Muscle layer of colon (tissue), 2 donors: Measurements from ENCODE around the gene MED6.

Experiments
- H3K27ac ChIP-seq: one replicate; pipeline ENCODE4 v1.7.0; 2013; ENCODE audit warnings: low read depth, mild to moderate bottlenecking, low read length, moderate library complexity
- H3K27me3 ChIP-seq, 2 donors: one replicate each; pipeline ENCODE4 v1.7.0; 2013; ENCODE audit warnings: low read length in 2 of 2, mild to moderate bottlenecking in 2 of 2; ENCODE audit not compliant: insufficient read depth in 2 of 2, control insufficient read depth in 1 of 2
- H3K36me3 ChIP-seq: one replicate; pipeline ENCODE4 v1.7.0; 2013; ENCODE audit warnings: mild to moderate bottlenecking, low read length; ENCODE audit not compliant: insufficient read depth
- H3K4me1 ChIP-seq: one replicate; pipeline ENCODE4 v1.7.0; 2013; ENCODE audit warnings: mild to moderate bottlenecking, low read length; ENCODE audit not compliant: insufficient read depth
- H3K4me3 ChIP-seq, 2 donors: one replicate each; pipeline ENCODE4 v1.7.0; 2013; ENCODE audit warnings: low read length in 2 of 2, low read depth in 1 of 2, mild to moderate bottlenecking in 1 of 2, moderate library complexity in 1 of 2
- H3K9ac ChIP-seq: one replicate; pipeline ENCODE4 v1.7.0; 2013; ENCODE audit warnings: low read length
- H3K9me3 ChIP-seq: one replicate; pipeline ENCODE4 v1.7.0; 2013; ENCODE audit warnings: mild to moderate bottlenecking, low read length
- donor health status: abdominal sarcoma.
- donor health status: Adenocarcinoma of cecum.

Gene MED6

GRCh38 chr14:70635971-70636595 lies 35.6 kb upstream of the MED6 start:
- H3K27me3 ChIP-seq, result peaks cover 3 to 8% of the 10 kb centered on the region in 2 donors
- no peaks in the 10 kb centered on the region for H3K36me3 ChIP-seq
- no peaks in the 10 kb centered on the region for H3K9me3 ChIP-seq
- H3K4me1 ChIP-seq, result no peaks in the 10 kb centered on the region
- no peak overlapping the region for H3K9ac ChIP-seq
- H3K27ac ChIP-seq, result no peak overlapping the region
- H3K4me3 ChIP-seq, result no peak overlapping the region

DNA sequence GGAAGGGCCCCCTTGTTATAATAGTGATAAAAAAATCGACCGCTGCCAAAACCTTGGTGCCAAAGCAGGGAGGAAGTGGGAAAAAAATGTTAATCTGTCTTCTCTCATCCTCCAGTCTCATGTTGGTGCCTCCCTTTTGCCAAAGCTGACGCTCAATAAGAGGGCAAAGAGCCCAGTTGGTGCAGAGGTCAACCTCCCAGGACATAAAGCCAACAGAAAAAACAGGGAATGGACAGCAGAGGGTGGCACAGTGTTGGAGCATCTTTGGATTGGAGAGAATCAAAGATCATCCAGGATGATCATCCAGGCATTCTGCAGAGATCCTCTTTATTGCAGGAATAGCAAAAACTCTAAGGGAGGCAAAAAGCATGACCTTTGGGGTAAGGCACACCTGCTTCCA lies 31.5 kb upstream of the MED6 start:
- H3K27me3 ChIP-seq, result no peaks in the 10 kb centered on the region
- H3K9me3 ChIP-seq, result no peaks in the 10 kb centered on the region
- no peaks in the 10 kb centered on the region for H3K4me1 ChIP-seq
- no peak overlapping the region for H3K27ac ChIP-seq
- no peak overlapping the region for H3K4me3 ChIP-seq
- no peak overlapping the region for H3K9ac ChIP-seq
- no peaks in the 10 kb centered on the region for H3K36me3 ChIP-seq

DNA sequence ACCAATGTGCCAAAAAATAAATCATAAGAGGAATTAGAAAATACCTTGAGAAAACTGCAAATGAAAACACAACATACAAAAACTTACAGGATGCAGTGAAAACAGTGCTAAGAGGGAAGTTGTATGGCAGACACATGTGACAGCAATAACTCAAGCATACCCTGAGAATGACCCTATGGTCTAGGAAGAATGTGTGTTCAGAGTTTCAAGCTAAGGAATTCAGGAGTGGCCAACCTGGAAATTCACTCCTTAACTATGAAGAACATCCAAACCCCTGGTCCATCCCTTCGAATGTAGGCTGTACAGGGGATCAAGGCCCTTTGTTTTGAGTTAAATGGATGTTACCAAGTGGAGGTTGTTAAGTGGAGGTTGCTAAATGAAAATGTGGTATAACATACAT lies 24.5 kb upstream of the MED6 start:
- Histone ChIP-seq H3K9me3 (no peaks in the 10 kb centered on the region), H3K4me3 (no peak overlapping the region), H3K27ac (no peak overlapping the region), H3K27me3 (no peaks in the 10 kb centered on the region), H3K36me3 (no peaks in the 10 kb centered on the region), H3K4me1 (no peaks in the 10 kb centered on the region), H3K9ac (no peak overlapping the region)

DNA sequence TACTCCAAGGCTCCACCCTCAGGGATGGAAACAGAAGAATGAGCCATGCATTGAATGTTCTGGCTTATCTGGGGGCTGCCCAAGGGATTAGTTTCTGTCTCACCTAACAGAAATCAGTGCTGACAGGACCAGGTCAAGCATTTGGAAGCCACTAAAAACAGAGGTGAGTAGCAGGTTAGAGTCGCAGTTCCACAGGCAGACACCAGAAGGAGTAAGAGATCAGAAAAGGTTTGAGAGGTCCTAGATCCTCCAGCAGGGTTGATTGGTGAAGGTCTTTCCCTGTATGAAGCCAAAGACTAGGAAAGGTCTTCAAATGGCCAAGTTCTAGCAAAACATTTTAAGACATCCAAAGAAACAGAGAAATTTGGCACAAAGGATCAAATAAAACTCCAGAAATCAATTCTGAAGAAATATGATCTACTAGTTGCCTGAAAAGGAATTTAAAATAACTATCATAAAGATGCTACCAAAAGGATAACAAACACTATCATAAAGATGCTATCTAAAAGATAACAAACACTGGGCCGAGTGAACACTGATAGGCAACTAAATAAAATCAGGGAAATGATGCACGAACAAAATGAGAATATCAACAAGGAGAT lies 21.8 kb upstream of the MED6 start:
- Histone ChIP-seq H3K27ac (no peak overlapping the region), H3K9ac (no peak overlapping the region), H3K4me1 (no peaks in the 10 kb centered on the region), H3K9me3 (no peaks in the 10 kb centered on the region), H3K27me3 (no peaks in the 10 kb centered on the region), H3K36me3 (no peaks in the 10 kb centered on the region), H3K4me3 (no peak overlapping the region)

DNA sequence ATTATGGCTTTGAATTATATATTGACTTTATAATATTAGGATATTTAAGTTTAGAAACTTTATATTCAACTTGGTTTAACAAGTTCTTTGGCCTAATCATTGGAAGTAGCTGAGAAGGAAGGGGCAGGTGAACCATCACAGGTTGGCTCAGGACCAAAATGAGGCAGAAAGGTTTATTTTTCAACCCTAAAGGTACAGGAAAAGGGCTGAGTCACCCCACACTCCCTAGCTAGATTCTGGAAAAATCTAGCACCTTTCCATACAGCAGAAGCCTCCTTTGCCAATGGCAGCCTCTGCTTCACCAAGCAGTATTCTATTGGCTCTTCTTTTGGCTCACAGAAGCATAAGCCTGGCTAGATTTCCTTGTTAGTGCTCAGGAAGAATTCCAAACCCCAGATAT lies 19.3 kb upstream of the MED6 start:
- no peak overlapping the region for H3K4me3 ChIP-seq
- no peak overlapping the region for H3K9ac ChIP-seq
- no peaks in the 10 kb centered on the region for H3K9me3 ChIP-seq
- H3K27me3 ChIP-seq, result no peaks in the 10 kb centered on the region
- no peaks in the 10 kb centered on the region for H3K4me1 ChIP-seq
- H3K36me3 ChIP-seq, result no peaks in the 10 kb centered on the region
- H3K27ac ChIP-seq, result no peak overlapping the region

DNA sequence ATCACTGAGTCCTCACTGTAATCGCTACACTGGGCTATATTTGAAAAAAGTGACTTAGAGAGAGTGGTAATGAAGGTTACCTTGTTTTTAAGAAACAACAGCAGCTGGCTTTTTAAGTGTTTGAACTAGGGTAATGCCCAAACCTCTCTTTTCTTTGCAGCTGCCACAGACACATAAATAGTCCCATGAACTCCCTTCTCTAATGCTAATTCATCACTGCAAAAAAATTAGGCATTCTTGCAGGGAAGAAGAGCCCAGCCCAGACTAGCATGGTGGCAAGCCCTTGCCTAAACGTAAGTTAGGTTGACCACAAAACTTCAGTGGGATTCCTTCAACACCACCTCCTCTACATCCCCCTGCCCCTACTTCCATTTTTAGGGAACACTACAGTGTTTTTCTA lies 17.9 kb upstream of the MED6 start:
- no peaks in the 10 kb centered on the region for H3K4me1 ChIP-seq
- H3K4me3 ChIP-seq, result no peak overlapping the region
- H3K27me3 ChIP-seq, result no peaks in the 10 kb centered on the region
- no peaks in the 10 kb centered on the region for H3K36me3 ChIP-seq
- no peak overlapping the region for H3K9ac ChIP-seq
- no peaks in the 10 kb centered on the region for H3K9me3 ChIP-seq
- H3K27ac ChIP-seq, result no peak overlapping the region

DNA sequence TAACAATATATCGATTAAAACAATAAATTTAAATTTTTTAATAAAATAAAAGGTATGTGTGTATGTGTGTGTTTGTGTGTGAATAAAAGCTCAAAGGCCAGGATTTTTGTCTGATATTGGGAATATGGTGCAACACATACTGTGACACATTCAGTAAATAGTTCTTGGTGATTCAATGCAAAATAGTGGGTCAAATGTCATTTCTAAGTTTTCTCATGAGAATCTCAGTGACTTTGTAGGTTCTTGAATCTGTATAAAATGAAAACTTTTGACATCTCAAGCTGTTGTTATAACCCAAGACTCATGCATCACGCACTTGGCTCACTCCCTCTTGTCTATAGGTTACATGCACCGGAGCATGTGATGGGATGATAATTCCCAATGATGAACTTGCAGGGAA lies 16.2 kb upstream of the MED6 start:
- Histone ChIP-seq H3K9ac (no peak overlapping the region), H3K36me3 (no peaks in the 10 kb centered on the region), H3K27me3 (no peaks in the 10 kb centered on the region), H3K27ac (no peak overlapping the region), H3K4me3 (no peak overlapping the region), H3K4me1 (no peaks in the 10 kb centered on the region), H3K9me3 (no peaks in the 10 kb centered on the region)

GRCh38 chr14:70611216-70611615 lies 10.8 kb upstream of the MED6 start:
- no peaks in the 10 kb centered on the region for H3K4me1 ChIP-seq
- H3K27ac ChIP-seq, result no peak overlapping the region
- H3K27me3 ChIP-seq, result peaks cover 0 to 5% of the 10 kb centered on the region in 2 donors
- no peak overlapping the region for H3K4me3 ChIP-seq
- H3K36me3 ChIP-seq, result no peaks in the 10 kb centered on the region
- no peaks in the 10 kb centered on the region for H3K9me3 ChIP-seq
- H3K9ac ChIP-seq, result no peak overlapping the region

DNA sequence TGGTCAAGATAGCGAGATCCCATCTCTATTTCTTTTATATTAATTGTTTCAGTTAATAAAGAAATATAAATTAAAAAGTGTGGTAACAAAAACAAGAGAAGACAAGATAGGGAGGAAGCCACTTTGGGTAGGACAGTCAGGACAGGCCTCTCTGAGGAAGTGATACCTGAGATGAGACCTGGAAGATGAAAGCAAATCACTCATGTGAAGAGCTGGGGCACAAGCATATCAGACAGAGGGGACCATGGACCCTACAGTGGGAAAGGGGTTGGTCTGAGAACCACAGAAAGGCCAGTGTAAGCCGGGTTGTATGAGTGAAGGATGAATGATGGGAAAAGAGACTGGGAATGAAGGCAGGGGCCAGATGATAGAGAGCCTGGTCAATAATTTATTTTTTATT lies 1.8 kb upstream of the MED6 start:
- H3K27me3 ChIP-seq, result no peaks in the 10 kb centered on the region
- no peak overlapping the region for H3K4me3 ChIP-seq

GRCh38 chr14:70601162-70601561 lies 707 bp upstream of the MED6 start:
- H3K4me1 ChIP-seq, result peaks cover 17% of the 10 kb centered on the region
- peak overlapping the region in 1 of 2 donors; percentile 63 for H3K4me3 ChIP-seq
- H3K27me3 ChIP-seq, result no peaks in the 10 kb centered on the region
- no peak overlapping the region for H3K27ac ChIP-seq
- no peak overlapping the region for H3K9ac ChIP-seq
- H3K9me3 ChIP-seq, result no peaks in the 10 kb centered on the region
- peaks cover 4% of the 10 kb centered on the region for H3K36me3 ChIP-seq

More for the DNA sequence above, 1.8 kb upstream of the MED6 start:
- H3K27ac ChIP-seq, result no peak overlapping the region
- no peaks in the 10 kb centered on the region for H3K9me3 ChIP-seq
- H3K9ac ChIP-seq, result no peak overlapping the region
- no peaks in the 10 kb centered on the region for H3K36me3 ChIP-seq
- peaks cover 17% of the 10 kb centered on the region for H3K4me1 ChIP-seq

- no peak overlapping the region for H3K4me3 ChIP-seq
- no peak overlapping the region for H3K27ac ChIP-seq
- H3K36me3 ChIP-seq, result peaks cover 21% of the 10 kb centered on the region
- no peaks in the 10 kb centered on the region for H3K9me3 ChIP-seq
- H3K27me3 ChIP-seq, result no peaks in the 10 kb centered on the region
- H3K4me1 ChIP-seq, result peaks cover 17% of the 10 kb centered on the region
- no peak overlapping the region for H3K9ac ChIP-seq
Measured at GRCh38 chr14:70599345-70599744, 1.1 kb downstream of the MED6 start.

GRCh38 chr14:70597731-70598130 lies 2.7 kb downstream of the MED6 start:
- Histone ChIP-seq H3K9ac (no peak overlapping the region), H3K36me3 (peaks cover 37% of the 10 kb centered on the region), H3K27me3 (no peaks in the 10 kb centered on the region), H3K4me1 (peaks cover 17% of the 10 kb centered on the region), H3K4me3 (no peak overlapping the region), H3K9me3 (no peaks in the 10 kb centered on the region), H3K27ac (no peak overlapping the region)
